NCI-H1048 (cell line): ENCODE results near the gene NUDT9.
"Not testable (repeated sequence)": the region's sequence is repeated elsewhere in the genome, so short reads cannot be mapped to it uniquely, and the experiment has no call there.

Source experiments
- DNase-seq: peaks from one replicate; lab custom pipeline; 2025; lab: John Stamatoyannopoulos, UW

Gene NUDT9

GRCh38 chr4:87409420-87409939 is 12.9 kb upstream of the NUDT9 start:
- no peak for DNase-seq

- no peak for DNase-seq
These were observed 12.2 kb upstream of the NUDT9 start for GRCh38 chr4:87410157-87410556.

- DNase-seq, result no peak
These were observed 11.7 kb upstream of the NUDT9 start for GRCh38 chr4:87410679-87411078.

- no peak for DNase-seq
These were observed 7.6 kb upstream of the NUDT9 start for GRCh38 chr4:87414816-87415215.

- no peak for DNase-seq
These were observed 5.4 kb upstream of the NUDT9 start for GRCh38 chr4:87416965-87417364.

- not testable (repeated sequence) for DNase-seq
These were observed 4.0 kb upstream of the NUDT9 start for GRCh38 chr4:87418410-87418809.

- no peak for DNase-seq
These were observed 2.7 kb upstream of the NUDT9 start for GRCh38 chr4:87419578-87420249.

- DNase-seq, result no peak
These were observed 2.0 kb upstream of the NUDT9 start for GRCh38 chr4:87420276-87420830.

- DNase-seq, result no peak
These were observed 1.1 kb downstream of the NUDT9 start for GRCh38 chr4:87423317-87424098.

- DNase-seq, result not testable (repeated sequence)
These were observed 1.7 kb downstream of the NUDT9 start for GRCh38 chr4:87424099-87424543.

GRCh38 chr4:87425711-87426110 is 3.3 kb downstream of the NUDT9 start:
- no peak for DNase-seq

- no peak for DNase-seq
These were observed 4.6 kb downstream of the NUDT9 start for GRCh38 chr4:87426865-87427517.

GRCh38 chr4:87427518-87427868 is 5.1 kb downstream of the NUDT9 start:
- no peak for DNase-seq

- no peak for DNase-seq
These were observed 6.6 kb downstream of the NUDT9 start for GRCh38 chr4:87428979-87429378.

GRCh38 chr4:87430038-87430437 is 7.7 kb downstream of the NUDT9 start:
- no peak for DNase-seq

GRCh38 chr4:87433342-87433741 is 11.0 kb downstream of the NUDT9 start:
- DNase-seq, result no peak

GRCh38 chr4:87442889-87443288 is 20.5 kb downstream of the NUDT9 start:
- no peak for DNase-seq

GRCh38 chr4:87444741-87445140 is 22.4 kb downstream of the NUDT9 start:
- DNase-seq, result no peak

- no peak for DNase-seq
These were observed 23.6 kb downstream of the NUDT9 start for GRCh38 chr4:87445964-87446363.

- DNase-seq, result not testable (repeated sequence)
These were observed 24.0 kb downstream of the NUDT9 start for GRCh38 chr4:87446375-87446774.

- no peak for DNase-seq
These were observed 29.2 kb downstream of the NUDT9 start for GRCh38 chr4:87451537-87451936.

GRCh38 chr4:87458913-87459312 is 36.5 kb downstream of the NUDT9 start:
- no peak for DNase-seq
